Measurements from ENCODE around the gene WWTR1.

The WWTR1 gene

DNA sequence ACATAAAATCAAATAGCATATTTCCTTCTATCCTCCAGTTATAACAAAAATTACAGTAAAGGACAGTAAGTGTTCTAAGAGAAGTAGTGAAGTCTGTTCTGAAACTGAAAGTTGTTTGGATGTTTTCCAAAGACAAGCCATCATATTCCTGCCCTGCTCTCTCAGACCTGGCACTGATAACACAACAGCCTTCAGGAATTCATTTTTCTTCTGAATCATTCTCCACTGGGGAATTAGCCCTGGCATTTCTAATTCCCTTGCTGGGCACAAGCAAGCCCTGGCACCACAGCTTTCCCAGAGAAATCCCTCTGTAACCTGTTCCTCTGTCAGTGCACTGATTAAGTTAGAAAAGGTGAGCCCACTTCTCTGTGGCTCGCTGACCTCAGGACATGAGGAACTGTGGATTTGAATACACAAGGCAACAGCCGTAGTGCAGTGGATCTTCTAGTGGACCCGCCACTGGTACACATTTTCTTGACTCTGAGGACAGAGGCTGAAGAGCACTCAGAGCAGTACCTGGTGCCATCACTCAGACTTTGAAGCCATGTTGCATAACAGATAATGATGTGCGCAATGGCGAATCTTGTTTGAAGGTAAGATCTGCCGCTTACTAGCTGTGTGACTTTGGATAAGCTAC lies 61.6 kb downstream of the WWTR1 start:
- Mint-ChIP-seq H3K36me3 (ENCODE audit: low read depth) (no peaks in the 10 kb centered on the region), H3K27ac (no peak overlapping the region), H3K4me3 (no peak overlapping the region), H3K9me3 (no peaks in the 10 kb centered on the region), H3K27me3 (no peaks in the 10 kb centered on the region), H3K4me1 (ENCODE audit: low read depth) (no peaks in the 10 kb centered on the region)

DNA sequence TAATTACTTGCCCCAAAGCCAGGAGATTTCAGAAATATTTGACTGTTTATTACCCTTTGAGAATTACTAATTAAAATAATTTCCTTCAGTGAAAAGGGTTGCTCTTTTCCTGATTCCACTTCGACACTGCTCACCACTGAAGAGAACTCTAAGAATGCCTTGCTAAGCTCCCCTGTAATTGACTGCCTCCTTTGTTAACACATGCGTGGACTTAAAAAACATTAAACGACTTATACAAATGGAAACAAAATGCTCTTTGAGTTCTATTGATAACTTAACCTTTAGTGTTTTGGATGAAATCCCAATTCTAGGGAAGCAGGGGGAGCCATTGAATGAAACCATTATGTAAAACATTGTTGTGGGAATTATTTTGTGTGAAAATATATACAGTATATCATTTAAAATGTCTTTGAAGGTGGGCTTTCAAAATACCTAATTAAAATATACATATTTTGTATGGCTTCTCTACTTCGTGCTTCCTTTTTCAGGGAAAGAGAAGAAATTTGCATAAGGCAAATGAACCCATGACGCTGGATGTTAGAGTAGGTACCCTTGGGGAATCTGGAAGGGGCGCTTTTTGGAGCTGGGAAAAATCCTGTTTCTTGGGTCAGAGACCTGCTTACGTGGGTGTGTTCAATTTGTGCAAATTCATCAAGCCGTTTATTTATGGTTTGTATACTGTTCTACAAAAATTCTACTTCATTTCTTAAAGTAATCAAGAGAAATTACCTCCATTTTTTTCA lies 64.2 kb downstream of the WWTR1 start:
- no peaks in the 10 kb centered on the region for H3K4me1 Mint-ChIP-seq (ENCODE audit: low read depth)
- no peak overlapping the region for H3K27ac Mint-ChIP-seq
- no peak overlapping the region for H3K4me3 Mint-ChIP-seq
- H3K36me3 Mint-ChIP-seq (ENCODE audit: low read depth), result no peaks in the 10 kb centered on the region
- H3K27me3 Mint-ChIP-seq, result no peaks in the 10 kb centered on the region
- no peaks in the 10 kb centered on the region for H3K9me3 Mint-ChIP-seq

DNA sequence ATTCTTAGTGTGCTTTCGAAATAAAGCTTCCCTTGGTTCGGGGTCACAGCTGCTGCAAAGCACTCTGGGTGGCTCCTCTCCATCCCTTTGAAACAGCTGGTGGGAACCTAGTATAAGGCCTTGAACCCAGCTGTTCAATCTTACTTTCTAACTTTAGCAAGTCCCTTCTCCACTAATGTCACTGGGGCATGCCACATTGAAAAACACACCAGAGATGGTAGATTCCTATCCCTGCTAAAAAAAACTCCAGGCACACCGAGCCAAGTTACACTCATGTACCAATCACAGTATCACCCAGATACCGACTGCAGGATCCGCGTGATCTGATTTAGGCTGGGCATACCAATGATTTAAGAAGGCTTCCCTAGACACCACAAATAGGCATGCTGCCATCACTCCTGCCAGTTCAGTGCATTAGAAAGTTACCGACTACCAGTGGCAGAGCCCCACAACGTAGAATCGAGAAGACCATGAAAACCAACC lies 65.0 kb downstream of the WWTR1 start:
- Mint-ChIP-seq H3K4me3 (no peak overlapping the region), H3K4me1 (ENCODE audit: low read depth) (no peaks in the 10 kb centered on the region), H3K9me3 (no peaks in the 10 kb centered on the region), H3K27ac (no peak overlapping the region), H3K36me3 (ENCODE audit: low read depth) (no peaks in the 10 kb centered on the region), H3K27me3 (peaks cover under 1% of the 10 kb centered on the region)

DNA sequence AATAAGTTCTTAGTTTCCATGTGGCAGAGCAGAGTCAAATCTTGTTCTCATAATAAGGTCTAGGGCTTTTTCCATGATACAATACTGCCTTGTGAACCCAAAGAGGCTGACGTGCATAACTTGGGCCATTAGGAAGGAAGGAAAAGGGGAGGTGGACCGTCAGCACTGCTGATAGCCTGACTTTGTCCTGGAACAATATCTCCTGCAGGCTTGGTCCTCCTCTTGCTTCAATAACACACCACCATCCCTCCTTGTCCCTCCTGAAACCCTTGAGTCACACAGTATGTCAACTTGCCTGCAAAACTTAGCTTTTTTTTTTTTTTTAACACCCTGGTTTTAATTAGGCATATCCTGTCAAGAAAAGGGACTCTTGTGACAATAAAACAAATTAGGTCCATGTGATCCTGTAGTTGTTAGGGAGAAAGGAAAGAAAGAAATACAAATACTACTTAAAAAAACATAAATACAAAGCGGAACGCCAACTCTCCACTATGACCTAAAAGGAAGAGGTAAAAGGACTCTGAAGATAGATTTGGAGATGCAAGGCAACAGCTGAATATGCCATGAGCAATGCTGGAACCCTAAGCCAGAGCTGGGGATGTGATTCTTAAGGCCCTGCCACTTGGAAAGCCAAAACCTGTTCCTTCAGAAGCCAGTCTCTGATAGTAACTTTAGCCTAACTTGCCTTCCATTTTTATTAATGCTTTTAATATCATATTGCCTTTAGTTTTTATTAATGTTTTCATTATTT lies 67.0 kb downstream of the WWTR1 start:
- H3K4me3 Mint-ChIP-seq, result no peak overlapping the region
- H3K9me3 Mint-ChIP-seq, result no peaks in the 10 kb centered on the region
- H3K27ac Mint-ChIP-seq, result no peak overlapping the region
- peaks cover 11% of the 10 kb centered on the region for H3K27me3 Mint-ChIP-seq
- no peaks in the 10 kb centered on the region for H3K36me3 Mint-ChIP-seq (ENCODE audit: low read depth)
- H3K4me1 Mint-ChIP-seq (ENCODE audit: low read depth), result no peaks in the 10 kb centered on the region

DNA sequence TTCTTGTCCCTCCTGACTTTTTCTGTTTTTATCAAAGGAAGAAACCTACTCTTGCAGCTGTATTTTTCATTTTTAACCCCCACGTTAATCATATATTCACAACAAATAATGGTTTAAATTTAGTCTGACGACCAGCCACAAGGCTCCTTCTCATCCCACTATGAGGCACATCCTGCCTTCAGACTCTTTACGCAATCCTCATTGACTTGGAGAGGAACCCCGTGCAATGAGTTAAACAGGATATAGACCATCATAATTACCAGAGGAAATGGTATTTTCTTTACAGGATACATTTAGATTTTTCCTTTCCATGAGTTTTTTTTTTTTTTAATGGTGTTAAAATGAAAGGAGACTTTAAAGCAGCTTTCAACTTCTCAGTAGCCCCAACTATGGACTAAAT lies 68.5 kb downstream of the WWTR1 start:
- peaks cover 17% of the 10 kb centered on the region for H3K27me3 Mint-ChIP-seq
- no peaks in the 10 kb centered on the region for H3K4me1 Mint-ChIP-seq (ENCODE audit: low read depth)
- H3K9me3 Mint-ChIP-seq, result no peaks in the 10 kb centered on the region
- no peaks in the 10 kb centered on the region for H3K36me3 Mint-ChIP-seq (ENCODE audit: low read depth)
- no peak overlapping the region for H3K27ac Mint-ChIP-seq
- no peak overlapping the region for H3K4me3 Mint-ChIP-seq

DNA sequence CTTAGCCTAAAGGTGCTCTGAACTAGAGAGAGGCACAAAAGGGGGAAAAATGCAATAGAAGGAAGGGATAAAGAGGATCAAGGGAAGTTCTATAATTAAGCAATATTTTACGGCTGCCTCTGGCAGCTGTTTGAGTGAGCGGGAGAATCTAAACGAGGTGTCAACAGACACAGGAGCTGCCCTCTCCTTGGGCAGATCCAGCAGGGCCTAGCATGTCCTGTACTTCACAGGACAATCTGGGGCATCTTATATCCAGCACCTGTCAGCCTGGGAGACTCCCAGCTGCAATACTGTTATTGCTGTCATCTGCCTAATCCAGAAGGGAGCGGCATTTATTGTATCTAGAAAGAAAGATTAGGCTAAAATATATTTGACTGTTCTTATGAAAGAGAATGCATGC lies 68.9 kb downstream of the WWTR1 start:
- Mint-ChIP-seq H3K27me3 (peaks cover 22% of the 10 kb centered on the region), H3K4me1 (ENCODE audit: low read depth) (no peaks in the 10 kb centered on the region), H3K27ac (no peak overlapping the region), H3K4me3 (no peak overlapping the region), H3K9me3 (no peaks in the 10 kb centered on the region), H3K36me3 (ENCODE audit: low read depth) (no peaks in the 10 kb centered on the region)

DNA sequence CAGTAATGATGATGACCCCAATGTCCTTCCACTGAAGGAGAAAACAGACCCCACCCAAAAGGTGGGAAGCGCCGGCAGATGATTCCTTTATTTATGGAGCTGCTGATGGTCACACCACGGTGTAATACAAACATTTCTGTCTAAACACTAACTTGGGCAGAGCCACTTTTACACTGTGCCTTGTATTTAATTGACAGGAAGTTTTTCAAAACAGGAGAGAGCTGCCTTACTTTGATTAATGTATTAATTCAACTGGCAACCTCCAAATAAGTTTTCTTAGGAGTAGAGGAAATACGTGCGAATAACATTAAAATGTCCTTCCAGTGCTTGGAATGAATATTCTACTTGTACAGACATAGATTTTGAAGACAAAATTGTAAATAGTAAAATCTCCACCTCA lies 70.4 kb downstream of the WWTR1 start:
- Mint-ChIP-seq H3K27me3 (peaks cover 22% of the 10 kb centered on the region), H3K4me1 (ENCODE audit: low read depth) (no peaks in the 10 kb centered on the region), H3K27ac (no peak overlapping the region), H3K4me3 (no peak overlapping the region), H3K9me3 (no peaks in the 10 kb centered on the region), H3K36me3 (ENCODE audit: low read depth) (no peaks in the 10 kb centered on the region)

DNA sequence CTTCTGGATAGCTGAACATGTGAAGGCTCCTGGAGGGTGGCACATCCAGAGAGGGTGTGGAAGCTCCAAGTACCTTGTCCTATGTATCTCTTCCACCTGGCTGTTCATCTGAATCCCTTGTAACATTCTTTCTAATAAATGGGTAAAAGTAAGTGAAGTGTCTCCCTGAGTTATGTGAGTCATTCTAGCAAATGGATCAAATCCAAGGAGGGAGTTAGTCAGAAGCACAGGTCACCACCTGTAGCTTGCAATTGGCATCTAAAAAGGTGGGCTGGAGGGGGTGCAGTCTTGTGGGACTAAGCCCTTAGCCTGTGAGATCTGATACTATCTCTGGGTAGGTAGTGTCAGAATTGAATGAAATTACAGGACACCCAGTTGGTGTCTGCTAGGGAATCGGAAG lies 71.0 kb downstream of the WWTR1 start:
- H3K4me3 Mint-ChIP-seq, result no peak overlapping the region
- H3K27me3 Mint-ChIP-seq, result peaks cover 22% of the 10 kb centered on the region
- no peaks in the 10 kb centered on the region for H3K4me1 Mint-ChIP-seq (ENCODE audit: low read depth)
- H3K9me3 Mint-ChIP-seq, result no peaks in the 10 kb centered on the region
- no peaks in the 10 kb centered on the region for H3K36me3 Mint-ChIP-seq (ENCODE audit: low read depth)
- no peak overlapping the region for H3K27ac Mint-ChIP-seq

DNA sequence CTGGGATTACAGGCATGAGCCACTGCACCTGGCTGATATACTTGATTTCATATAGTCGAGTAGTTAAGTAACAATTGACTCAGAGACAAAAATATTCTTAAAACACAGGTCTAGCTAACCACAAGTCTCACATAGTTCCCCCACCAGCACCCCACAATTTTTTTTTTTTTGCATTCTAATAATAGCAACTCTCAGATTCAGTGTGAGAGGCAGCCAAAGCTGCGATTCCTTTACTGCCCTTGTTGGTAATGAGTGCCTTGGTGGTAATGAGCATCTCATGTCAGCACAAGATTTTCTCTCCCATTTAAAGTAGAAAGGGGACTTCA lies 72.5 kb downstream of the WWTR1 start:
- Mint-ChIP-seq H3K27ac (no peak overlapping the region), H3K4me1 (ENCODE audit: low read depth) (peaks cover 6% of the 10 kb centered on the region), H3K9me3 (no peaks in the 10 kb centered on the region), H3K36me3 (ENCODE audit: low read depth) (no peaks in the 10 kb centered on the region), H3K4me3 (no peak overlapping the region), H3K27me3 (peaks cover 27% of the 10 kb centered on the region)

DNA sequence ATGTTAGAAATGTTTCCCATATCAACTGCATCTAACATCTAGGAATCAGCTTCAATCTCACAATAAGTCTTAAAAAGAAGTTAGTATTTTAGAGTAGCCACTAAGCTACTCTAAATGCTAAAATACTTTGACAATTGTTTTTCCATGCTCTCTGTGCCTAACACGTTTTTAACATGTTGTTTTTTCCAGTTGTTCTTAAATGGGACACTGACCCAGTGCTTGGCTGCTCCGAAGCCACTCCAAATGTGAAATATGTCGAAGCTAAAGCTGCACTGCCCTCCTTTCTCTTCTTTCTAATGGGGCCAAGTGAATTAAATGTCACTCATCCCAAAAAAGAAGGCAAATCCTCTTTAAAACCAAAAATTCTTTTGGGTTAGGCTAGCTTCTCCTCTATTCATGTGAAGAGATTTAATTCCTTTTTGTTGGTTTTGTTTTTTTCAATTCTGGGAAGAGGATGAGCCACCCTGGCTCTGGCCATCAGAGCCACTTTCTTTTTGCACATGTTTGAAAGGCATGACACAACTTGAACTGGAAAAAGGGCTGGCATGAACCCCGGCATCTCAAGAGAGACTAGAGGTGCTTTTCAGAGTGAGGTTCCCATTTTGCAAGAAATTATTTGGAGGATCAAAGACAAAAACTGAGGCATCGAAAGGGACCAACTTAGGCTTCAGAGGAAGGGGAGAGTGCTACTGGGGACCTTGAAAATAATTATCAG lies 73.7 kb downstream of the WWTR1 start:
- H3K9me3 Mint-ChIP-seq, result no peaks in the 10 kb centered on the region
- peaks cover 16% of the 10 kb centered on the region for H3K4me1 Mint-ChIP-seq (ENCODE audit: low read depth)

DNA sequence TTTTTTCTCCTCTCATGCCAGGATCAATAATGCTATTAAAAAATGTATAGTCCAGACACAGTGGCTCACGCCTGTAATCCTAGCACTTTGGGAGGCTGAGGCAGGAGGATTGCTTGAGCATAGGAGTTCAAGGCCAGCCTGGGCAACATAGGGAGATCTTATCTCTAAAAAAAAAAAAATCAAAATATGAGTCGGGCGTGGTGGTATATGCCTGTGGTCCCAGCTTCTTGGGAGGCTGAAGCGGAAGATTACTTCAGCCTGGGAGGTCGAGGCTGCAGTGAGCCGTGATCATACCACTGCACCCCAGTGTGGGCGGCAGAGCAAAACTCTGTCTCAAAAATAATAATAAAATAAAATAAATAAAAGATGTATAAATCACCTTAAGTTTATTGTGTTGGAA lies 75.4 kb downstream of the WWTR1 start:
- Mint-ChIP-seq H3K27ac (no peak overlapping the region), H3K9me3 (no peaks in the 10 kb centered on the region), H3K27me3 (peaks cover 23% of the 10 kb centered on the region), H3K4me3 (no peak overlapping the region), H3K4me1 (ENCODE audit: low read depth) (peaks cover 16% of the 10 kb centered on the region), H3K36me3 (ENCODE audit: low read depth) (no peaks in the 10 kb centered on the region)

More for the DNA sequence above, 73.7 kb downstream of the WWTR1 start:
- H3K36me3 Mint-ChIP-seq (ENCODE audit: low read depth), result no peaks in the 10 kb centered on the region
- peaks cover 27% of the 10 kb centered on the region for H3K27me3 Mint-ChIP-seq
- no peak overlapping the region for H3K27ac Mint-ChIP-seq
- no peak overlapping the region for H3K4me3 Mint-ChIP-seq

DNA sequence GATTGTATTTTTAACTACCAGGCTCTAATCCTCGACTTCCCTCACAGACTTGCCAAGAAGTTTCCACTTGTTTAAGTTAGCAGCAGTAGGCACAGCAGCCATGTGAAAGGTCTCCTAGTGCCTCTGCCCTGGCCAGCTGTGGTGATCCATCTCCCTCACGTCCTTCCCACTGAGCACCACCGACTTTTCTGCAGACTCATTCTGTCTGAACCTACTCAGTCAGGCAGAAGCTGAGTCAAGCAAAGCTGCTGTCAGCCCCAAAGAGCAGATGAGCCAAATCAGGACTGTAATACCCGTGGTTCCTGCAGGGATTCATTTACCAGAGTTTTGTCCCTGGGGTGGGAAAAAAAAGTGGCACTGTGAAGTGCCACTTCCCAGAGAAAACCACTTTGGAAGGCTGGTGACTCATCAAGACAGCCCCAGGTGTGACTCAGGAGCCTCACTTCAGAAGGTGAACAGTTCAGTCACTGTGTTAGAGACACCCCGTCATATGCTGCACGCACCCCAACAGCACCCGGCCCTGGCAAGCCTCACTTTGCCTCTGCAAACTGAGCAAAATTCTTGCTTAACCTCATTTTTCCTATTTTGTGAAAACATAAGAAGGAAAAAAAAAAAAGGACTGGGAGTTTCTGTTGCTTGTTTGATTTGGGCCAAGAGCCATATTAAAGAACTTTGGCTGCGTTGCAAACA lies 76.0 kb downstream of the WWTR1 start:
- H3K4me1 Mint-ChIP-seq (ENCODE audit: low read depth), result peaks cover 16% of the 10 kb centered on the region
- no peaks in the 10 kb centered on the region for H3K9me3 Mint-ChIP-seq
- H3K27me3 Mint-ChIP-seq, result peaks cover 19% of the 10 kb centered on the region
- H3K4me3 Mint-ChIP-seq, result no peak overlapping the region
- H3K27ac Mint-ChIP-seq, result no peak overlapping the region
- H3K36me3 Mint-ChIP-seq (ENCODE audit: low read depth), result no peaks in the 10 kb centered on the region

DNA sequence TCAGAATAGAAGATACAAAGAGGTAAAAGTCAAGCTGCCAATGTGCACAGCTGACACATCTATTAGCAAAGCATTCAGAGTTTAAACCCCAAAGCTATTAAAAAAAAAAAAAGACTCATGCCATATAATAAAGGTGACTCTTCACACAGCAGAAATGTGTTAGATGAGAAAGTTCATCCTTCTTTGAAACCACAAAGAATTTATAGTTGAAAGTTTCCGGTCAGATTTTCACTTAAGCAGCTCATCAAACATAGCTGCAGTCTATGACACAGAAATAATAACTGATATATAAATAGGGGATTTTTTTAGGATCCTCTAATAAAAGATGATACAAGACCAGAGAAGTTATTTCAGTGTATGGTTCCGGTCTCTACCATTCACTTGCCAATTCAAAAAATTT lies 76.6 kb downstream of the WWTR1 start:
- Mint-ChIP-seq H3K27me3 (peaks cover 16% of the 10 kb centered on the region), H3K27ac (no peak overlapping the region), H3K4me1 (ENCODE audit: low read depth) (peaks cover 20% of the 10 kb centered on the region), H3K4me3 (no peak overlapping the region), H3K9me3 (no peaks in the 10 kb centered on the region), H3K36me3 (ENCODE audit: low read depth) (no peaks in the 10 kb centered on the region)

DNA sequence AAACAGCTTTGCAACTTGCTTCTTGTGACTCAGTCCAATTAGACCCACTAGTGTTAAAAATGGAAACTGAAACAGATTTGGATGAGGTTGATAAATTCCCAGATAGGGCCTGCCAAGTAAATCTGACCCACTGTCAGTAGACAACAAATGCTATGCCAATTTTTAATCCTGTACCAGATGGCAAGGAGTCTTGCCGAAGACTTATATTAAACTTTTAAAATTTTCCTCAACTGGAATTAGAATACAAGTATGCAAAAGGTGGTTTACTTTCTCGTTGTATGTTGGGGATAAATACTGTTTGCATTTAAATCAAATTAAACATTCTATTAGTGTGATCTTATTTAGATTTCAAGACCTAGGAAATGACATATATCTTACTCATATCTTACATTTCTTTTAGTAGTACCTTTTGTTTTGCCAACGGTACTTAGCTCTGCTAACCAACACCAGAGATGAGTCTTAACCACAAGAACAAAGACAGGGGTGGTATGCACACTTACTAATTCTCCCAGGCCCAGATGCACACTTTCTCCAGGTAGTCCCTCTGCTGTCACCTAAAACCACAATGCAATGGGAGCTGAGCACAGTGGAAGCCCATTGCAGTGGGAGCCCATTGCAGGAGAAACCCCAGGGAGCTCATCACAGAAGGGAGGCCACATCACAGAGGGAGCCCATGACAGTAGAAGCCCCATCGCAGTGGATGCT lies 77.8 kb downstream of the WWTR1 start:
- Mint-ChIP-seq H3K9me3 (no peaks in the 10 kb centered on the region), H3K27me3 (peaks cover 16% of the 10 kb centered on the region), H3K27ac (no peak overlapping the region), H3K36me3 (ENCODE audit: low read depth) (no peaks in the 10 kb centered on the region), H3K4me1 (ENCODE audit: low read depth) (peaks cover 25% of the 10 kb centered on the region), H3K4me3 (no peak overlapping the region)

Data from stimulated activated naive CD8-positive, alpha-beta T cell treated with anti-CD3 and anti-CD28 coated beads, Interleukin-15, Interleukin-2, amounts not matched to agents 100 ng/mL and 50 ng/mL, for 24 hours (primary cell).